Measurements from ENCODE around the gene GNB4.

Gene GNB4

DNA sequence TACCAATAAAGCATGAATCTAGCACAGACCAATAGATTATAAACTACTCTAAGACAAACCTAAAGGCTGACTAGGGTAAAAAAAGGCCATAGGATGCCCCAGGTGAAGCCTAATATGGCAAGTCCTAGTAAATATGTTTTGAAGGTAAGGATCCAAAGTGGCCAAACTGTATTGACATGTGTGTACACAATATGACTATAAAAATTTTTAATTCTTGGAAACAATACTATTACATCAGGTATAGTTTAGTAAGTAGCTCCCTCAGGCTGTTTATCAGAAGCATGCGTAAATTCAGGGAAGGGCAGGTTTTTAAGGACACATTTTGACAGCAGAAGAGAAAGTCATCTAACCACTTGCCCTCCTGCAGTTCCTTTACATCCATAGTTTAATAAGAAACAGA is 18.8 kb downstream of the GNB4 start:
- DNase-seq, result no peak

DNA sequence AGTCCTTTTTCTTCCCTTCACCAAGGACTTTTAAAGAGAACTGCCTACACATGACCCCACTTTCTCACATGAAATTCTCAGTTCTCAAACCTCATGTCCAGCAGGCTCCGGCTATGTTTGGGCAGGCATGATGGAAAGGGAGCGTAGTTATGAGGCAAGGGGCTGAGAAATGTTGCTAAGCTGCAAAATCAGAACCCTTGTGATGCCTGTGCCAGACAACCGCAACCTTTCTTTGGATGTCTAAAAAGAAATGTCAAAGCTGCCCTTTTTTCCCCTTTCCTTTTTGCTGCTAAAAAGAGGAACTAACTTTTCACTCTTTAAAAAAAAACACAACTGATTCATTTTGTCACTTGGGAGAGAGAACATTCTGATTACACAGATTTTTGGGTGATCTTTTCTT is 19.2 kb downstream of the GNB4 start:
- DNase-seq, result no peak

DNA sequence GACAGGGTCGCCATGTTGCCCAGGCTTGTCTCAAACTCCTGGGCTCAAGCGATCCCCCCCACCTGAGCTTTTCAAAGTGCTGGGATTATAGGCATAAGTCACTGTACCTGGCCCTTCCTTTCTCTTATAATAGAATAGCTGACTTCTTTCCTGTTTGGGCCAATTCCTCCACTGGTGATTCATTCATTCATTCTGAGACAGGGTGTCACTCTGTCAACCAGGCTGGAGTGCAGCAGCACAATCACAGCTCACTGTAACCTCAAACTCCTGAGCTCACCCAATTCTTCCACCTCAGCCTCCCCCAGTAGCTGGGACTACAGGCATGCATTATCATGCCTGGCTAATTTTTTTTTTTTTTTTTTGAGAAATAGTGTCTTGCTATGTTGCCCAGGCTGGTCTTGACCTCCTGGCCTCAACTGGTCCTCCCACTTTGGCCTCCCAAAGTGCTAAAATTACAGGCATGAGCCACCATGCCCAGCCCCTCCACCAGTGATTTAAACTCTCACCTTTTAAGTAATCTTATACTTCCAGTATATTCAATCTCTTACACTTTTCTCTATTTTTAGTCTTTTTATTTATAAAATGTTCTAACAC is 20.9 kb downstream of the GNB4 start:
- no peak for DNase-seq

DNA sequence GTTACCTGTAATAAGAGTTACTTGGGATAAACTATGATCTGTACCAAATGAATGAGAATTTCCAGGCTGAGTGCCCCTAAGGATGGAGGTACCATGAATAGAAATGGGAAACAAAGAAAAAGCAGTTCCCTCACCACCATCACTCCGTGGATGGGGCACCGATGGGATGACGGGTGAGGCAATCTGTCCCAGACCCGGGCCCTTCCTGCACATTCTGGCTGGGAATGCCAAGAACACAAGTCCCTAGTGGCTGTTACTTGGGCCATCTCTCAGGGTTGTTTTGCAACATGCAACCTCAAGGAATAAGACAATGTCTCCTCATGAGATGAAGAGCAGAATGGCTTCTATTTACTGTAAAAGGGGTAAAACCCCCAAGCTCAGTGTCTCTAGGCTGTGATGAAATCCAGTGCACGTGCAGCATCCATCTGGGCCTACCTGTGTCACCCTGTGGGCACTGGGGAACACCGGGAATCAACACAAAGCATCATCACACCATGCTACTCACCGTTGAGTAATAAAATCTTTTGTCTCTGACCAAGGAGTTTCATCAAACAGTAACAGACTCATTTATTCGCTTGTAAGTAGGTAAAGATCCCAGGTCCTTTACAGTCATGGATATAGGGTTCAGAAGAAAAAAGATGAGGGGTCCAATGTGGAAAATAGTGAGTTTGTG is 22.3 kb downstream of the GNB4 start:
- no peak for DNase-seq

- no peak for DNase-seq
These were observed 26.2 kb downstream of the GNB4 start for GRCh38 chr3:179425075-179425474.

- DNase-seq, result no peak
These were observed 29.8 kb downstream of the GNB4 start for GRCh38 chr3:179421500-179421899.

GRCh38 chr3:179418610-179419009 is 32.7 kb downstream of the GNB4 start:
- no peak for DNase-seq

- DNase-seq, result no peak
These were observed 34.6 kb downstream of the GNB4 start for GRCh38 chr3:179416681-179417080.

DNA sequence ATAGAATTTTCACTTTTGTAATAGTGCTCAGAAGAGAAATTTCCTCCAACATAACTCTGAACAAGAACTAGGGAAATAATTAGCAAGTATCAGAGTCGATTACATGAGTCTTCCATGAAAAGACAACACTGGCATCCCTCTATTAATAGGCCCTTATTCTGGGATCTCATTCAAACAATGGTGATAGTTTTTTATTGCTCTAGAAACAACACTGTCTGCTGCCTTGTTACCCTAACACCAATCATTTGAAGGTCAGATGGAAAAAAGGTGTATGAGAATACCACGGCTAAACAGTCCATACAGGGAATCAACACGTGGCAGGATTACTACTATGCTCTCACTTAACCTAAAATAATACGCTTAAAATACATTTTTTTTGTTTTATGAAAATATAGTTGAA is 35.9 kb downstream of the GNB4 start:
- no peak for DNase-seq

- DNase-seq, result no peak
These were observed 36.5 kb downstream of the GNB4 start for GRCh38 chr3:179414804-179415203.

DNA sequence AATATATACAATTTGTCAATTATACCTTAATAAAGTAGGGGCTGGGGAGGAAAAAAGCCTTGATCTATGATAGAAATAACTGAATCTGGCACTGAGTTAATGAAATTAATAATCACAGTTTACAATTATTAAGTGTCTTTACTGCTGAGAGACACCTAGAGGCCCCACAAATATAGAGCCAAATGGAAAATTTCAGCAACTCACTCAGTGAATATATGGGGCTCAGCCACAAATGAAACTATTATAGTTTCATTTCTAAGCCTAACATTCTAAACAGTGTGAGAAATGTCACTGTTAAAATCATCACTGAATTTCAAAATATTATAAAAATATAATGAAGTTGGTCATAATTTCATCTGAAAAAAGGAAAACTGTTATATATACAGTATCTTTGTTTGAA is 40.3 kb downstream of the GNB4 start:
- no peak for DNase-seq

- no peak for DNase-seq
These were observed 40.9 kb downstream of the GNB4 start for GRCh38 chr3:179410331-179410730.

DNA sequence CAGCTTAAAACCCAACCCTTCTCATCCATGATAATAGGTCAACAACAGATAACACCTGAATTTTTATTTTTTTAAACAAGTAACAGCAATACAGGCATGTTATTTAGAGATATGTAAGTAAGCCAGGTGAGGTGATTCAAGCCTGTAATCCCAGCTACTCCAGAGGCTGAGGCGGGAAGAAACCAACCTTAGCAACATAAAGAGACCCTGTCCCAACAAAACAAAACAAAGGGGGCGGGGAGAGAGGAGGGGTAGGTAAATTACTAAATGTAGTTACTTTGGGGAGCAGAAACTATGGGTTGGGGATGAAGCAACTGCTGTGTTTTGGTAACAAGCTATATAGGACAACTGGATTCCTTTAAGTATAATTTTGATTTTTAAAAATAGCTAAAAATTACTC is 47.0 kb downstream of the GNB4 start:
- DNase-seq, result no peak

GRCh38 chr3:179402963-179403362 is 48.3 kb downstream of the GNB4 start:
- DNase-seq, result no peak

- DNase-seq, result no peak
These were observed 49.7 kb downstream of the GNB4 start for GRCh38 chr3:179401561-179401960.

GRCh38 chr3:179398574-179399231 is 52.6 kb downstream of the GNB4 start:
- no peak for DNase-seq

GRCh38 chr3:179391906-179392305 is 59.4 kb downstream of the GNB4 start:
- DNase-seq, result no peak

GRCh38 chr3:179376474-179376873 is 74.8 kb downstream of the GNB4 start:
- DNase-seq, result no peak

DNA sequence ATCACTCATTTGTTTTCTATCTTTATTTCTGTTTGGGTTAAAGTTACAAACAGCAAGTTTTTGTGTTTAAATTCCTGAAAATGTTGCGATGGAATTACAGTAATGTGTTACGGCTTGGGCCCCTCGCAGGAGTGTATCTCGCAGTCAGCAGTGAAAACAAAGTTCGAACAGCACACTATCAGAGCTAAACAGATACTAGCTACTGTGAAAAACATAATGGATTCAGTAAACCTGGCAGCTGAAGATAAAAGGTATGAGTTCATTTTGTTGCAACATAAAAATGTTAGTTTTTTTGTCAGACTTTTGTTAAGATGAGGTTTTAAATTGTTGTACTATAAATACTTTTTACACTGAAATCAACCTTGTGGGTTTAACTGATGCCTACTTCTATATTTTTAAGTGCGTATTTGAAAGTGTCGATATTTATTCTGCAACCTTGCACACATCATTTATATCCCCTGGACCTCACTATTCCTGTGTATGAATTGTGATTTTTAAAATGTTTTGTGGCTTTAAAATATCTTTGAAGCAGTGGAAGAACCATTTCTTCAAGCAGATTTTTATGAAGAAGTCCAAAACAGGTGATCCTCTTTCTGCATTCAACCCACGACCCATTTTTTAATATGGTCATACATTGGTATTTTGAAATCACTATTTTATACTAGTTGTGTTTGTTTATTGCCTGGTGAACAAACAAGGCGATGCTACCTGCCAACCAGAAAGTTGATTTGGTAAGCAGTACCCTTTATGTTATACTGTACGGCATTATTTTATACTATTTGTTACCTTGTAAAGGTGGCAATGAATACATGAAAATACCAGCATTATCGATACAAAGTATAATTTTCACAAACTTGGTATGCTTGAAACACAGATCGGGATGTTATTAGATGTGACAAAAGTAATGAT is 75.9 kb downstream of the GNB4 start:
- DNase-seq, result no peak

DNA sequence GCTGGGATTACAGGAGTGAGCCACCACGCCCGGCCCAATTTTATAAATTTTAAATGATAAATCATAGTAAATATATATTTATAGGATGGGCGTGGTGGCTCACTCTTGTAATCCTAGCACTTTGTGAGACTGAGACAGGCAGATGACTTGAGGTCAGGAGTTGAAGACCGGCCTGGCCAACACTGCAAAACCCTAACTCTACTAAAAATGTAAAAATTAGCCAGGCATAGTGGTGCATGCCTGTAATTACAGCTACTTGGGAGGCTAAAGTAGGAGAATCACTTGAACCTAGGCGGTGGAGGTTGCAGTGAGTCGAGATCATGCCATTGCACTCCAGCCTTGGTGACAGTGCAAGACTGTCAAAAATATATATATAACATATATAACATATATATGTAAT is 77.3 kb downstream of the GNB4 start:
- DNase-seq, result no peak

DNA sequence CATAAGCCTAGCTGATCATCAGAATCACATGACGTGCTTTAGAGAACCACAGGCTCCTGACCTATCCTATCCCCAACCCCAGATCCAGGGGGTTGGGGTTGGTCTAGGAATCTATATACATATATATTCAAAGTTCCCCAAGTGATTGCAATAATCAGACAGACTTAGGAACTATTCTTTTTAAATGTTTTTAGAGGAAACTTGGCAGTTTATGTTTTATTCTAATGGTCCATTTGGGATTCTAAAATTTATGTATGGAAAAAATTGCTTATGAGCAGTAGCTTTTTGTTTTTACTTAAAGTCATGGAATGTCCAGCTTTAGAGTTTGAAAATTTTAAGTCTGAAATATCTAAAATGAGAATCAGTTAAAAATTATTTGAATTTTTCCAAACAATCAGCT is 81.6 kb downstream of the GNB4 start:
- no peak for DNase-seq

DNA sequence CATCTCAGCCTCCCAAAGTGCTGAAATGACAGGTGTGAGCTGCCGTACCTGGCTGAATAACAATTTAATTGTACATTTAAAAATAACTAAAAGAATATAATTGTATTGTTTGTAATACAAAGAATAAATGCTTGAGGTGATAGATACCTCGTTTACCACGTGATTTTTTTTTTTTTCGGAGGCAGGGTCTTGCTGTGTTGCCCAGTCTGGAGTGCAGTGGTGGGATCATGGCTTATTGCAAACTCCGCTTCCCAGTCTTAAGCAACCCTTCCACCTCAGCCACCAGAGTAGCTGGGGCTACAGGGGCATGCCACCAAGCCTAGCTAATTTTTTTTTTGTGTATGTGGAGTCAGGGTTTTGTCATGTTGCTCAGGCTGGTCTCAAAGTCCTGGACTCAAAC is 87.9 kb downstream of the GNB4 start:
- DNase-seq, result no peak

DNA sequence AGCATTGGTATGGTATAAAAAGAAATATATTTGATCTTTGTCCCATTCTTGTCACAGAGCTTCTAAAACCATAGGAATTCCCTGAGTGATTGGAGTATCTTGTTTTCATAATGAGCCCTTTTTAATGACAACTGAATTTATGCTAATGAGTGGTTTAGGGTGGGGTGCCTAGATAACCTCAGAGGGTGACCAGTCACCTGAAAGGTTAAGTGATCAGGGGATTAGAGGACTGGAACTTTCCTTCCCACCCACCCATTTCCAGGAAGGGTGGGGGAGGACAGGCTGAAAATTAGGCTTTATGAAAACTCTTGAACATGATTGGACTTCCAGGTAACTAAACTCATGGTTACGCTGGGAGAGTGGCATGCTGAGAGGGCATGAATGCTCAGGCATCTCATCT is 95.3 kb downstream of the GNB4 start:
- no peak for DNase-seq

Measured in activated CD4-positive, alpha-beta T cell treated with anti-CD3 and anti-CD28 coated beads for 1 hour (primary cell).